ENCODE data around the gene DBH.

Gene DBH

DNA sequence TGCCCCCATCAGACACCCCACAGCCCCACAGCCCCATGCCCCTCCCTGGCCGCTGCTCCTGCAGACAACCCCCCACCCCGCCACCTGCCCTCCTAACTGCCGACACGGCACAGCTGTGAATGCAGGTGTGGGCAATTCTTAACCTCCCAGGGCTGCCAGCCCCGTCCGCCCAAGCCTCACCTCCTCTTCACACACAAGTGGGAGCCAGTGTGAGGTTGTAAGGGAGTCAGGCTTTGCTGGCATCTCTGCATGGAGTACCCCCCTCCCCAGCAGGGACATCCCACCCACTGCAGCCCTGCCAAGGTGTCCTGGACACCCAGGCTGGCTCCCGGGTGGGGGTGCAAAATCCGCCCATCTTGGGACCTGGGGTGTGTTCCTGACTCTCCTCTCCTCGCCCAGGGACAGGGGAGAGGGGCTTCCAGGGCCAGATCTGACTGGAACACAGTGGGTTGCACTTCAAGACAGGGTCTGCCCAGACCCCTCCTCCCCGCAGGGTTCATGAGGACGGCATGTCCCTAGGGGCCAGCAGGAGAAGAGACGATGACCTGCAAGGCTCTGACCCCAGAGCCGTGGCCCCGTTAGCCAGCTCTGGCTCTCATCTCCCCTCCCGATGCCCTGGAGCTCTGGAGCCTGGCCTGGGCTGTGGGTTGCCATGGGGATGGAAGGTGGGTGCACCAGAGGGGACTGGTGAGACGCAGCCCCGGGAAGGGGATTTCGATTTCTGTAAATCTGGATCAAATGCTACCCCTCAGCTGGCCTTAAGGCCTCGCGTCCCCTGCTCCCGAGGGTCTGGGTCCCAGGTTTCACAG is 67.6 kb downstream of the DBH start:
- no peak for DNase-seq

- DNase-seq: no peak
These were observed 68.6 kb downstream of the DBH start for GRCh38 chr9:133704711-133705181.

DNA sequence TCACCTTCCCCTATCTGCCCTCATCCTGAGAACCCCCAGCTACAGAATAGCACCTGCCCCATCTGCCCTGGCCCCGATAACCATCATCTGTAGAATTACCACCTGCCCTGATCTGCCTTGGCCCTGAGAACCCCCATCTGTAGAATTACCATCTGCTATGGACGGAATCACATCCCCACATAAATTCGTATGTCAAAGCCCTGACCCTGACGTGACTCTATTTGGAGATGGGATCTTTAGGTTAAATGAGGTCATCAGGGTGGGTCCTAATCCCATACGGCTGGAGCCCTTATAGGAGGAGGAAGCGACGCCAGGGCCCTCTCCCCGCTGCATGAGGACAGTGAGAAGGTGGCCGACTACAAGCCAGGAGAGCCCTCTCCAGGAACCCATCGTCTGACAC is 69.4 kb downstream of the DBH start:
- no peak for DNase-seq

DNA sequence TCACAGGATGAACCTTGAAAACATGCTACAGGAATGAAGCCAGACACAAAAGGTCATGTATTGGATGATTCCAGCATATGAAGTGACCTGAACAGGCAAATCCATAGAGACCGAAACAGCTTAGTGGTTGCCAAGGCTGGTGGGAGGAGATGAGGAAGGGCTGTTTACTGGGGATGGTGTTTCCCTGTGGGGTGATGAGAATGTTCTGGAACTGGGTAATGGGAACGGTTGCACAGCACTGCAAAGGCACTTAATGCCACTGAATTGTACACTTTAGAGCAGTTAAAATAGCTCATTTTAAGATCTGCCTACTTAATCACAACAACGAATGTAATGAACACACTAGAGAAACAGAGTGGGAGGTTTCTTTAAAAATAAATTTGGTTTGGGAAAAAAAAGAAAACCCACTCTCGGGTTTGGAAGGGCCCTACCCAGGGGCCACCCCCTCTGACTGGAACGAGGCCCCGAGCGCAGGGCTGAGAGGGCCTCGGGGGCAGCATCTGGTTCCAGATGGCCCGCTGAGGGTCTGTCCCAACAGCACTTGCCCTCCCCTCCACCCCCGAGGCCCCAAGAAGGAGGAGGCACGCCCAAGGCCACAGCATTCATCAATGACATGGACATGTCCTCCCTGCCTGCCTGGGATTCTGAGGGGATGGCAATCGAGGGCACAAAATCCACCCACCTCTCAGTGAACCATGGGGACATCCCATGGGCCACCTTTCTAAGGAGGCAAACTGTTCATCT is 70.3 kb downstream of the DBH start:
- DNase-seq: no peak

DNA sequence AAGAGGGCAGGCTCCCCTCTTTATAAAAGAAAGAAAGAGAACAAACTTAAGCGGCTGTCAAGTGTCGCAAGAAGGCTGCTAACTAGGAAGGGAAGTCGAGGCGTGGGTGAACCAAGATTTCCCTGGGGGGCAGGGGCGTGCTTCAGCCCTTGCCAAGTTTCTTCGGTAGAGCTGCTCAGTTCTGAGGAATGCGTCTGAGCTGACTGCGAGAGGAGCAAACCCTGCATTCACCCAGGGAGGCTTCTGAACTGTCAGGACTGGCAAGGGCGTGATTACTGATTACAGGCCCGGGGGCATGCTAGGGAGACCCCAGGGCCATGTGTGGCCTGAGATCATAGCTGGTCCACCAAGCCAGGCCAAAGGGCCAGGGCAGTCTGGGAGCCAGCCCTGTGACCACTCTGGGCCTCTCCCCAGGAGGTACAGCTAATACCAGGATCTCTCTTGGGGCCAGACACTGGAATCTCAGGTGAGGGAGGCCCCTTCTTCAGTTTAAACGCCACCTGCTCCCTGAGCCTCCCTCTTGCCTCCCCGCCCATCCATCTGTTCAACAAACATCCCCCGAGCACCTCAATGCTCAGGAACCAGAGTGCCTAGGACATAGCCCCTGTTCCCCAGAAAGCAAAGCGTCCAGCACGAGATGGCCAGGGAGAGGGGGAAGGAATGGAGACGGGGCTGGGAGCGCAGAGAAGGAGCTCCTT is 71.1 kb downstream of the DBH start:
- no peak for DNase-seq

GRCh38 chr9:133707763-133708245 is 71.6 kb downstream of the DBH start:
- DNase-seq: no peak

GRCh38 chr9:133708246-133709014 is 72.3 kb downstream of the DBH start:
- no peak for DNase-seq

Measured in OCI-M1 (cell line).